H9 (cell line): ENCODE data around the gene GNAS-AS1. TPM values are rescaled to one million over a fixed set of nuclear protein-coding genes. Genes with fewer than 3 reads are reported as not detected.

ENCODE experiments used
- DNase-seq: peaks from one replicate; pipeline ENCODE4 v3.0.0-alpha.2; 2017
- H2AFZ ChIP-seq: one replicate; pipeline ENCODE4 v1.6.1; 2013; ENCODE audit warnings: mild to moderate bottlenecking, low read length, control low read depth, moderate library complexity
- H2AK5ac ChIP-seq: 2 replicates; pipeline ENCODE4 v1.6.1; 2013; ENCODE audit warnings: low read length, control low read depth, mixed read lengths; ENCODE audit not compliant: insufficient read length
- H2BK120ac ChIP-seq: one replicate; pipeline ENCODE4 v1.6.1; 2013; ENCODE audit warnings: low read depth, mild to moderate bottlenecking, low read length, control low read depth, inconsistent platforms; ENCODE audit not compliant: poor library complexity, severe bottlenecking
- H2BK12ac ChIP-seq: 2 replicates; pipeline ENCODE4 v1.6.1; 2013; ENCODE audit warnings: low read length, control low read depth, mixed read lengths, low read depth; ENCODE audit not compliant: insufficient read length
- H2BK15ac ChIP-seq: 2 replicates; pipeline ENCODE4 v1.6.1; 2013; ENCODE audit warnings: low read depth, low read length, control low read depth
- H2BK20ac ChIP-seq: one replicate; pipeline ENCODE4 v1.6.1; 2013; ENCODE audit warnings: low read depth, mild to moderate bottlenecking, low read length, control low read depth, inconsistent platforms; ENCODE audit not compliant: poor library complexity, severe bottlenecking
- H2BK5ac ChIP-seq: 2 replicates; pipeline ENCODE4 v1.6.1; 2013; ENCODE audit warnings: low read length, control low read depth, mixed read lengths; ENCODE audit not compliant: insufficient read length
- H3K14ac ChIP-seq: 2 replicates; pipeline ENCODE4 v1.6.1; 2013; ENCODE audit warnings: low read length, control low read depth; ENCODE audit not compliant: insufficient read depth
- H3K18ac ChIP-seq: 2 replicates; pipeline ENCODE4 v1.6.1; 2013; ENCODE audit warnings: low read depth, mild to moderate bottlenecking, mixed read lengths, low read length, control low read depth; ENCODE audit not compliant: insufficient read length
- H3K23ac ChIP-seq: 2 replicates; pipeline ENCODE4 v1.6.1; 2013; ENCODE audit warnings: low read length, control low read depth, mixed read lengths, low read depth; ENCODE audit not compliant: insufficient read length
- H3K23me2 ChIP-seq: 2 replicates; pipeline ENCODE4 v1.6.1; 2013; ENCODE audit warnings: low read depth, mild to moderate bottlenecking, mixed read lengths, low read length, control low read depth; ENCODE audit not compliant: insufficient read length, poor library complexity, severe bottlenecking
- H3K27ac ChIP-seq: 2 replicates; pipeline ENCODE4 v1.5.1; 2013; ENCODE audit warnings: low read length, control low read depth, mixed read lengths, low read depth; ENCODE audit not compliant: insufficient read length
- H3K27me3 ChIP-seq: 2 replicates; pipeline ENCODE4 v1.6.1; 2013; ENCODE audit warnings: low read length, control low read depth, inconsistent platforms; ENCODE audit not compliant: insufficient read depth
- H3K4ac ChIP-seq: 2 replicates; pipeline ENCODE4 v1.6.1; 2013; ENCODE audit warnings: low read depth, mild to moderate bottlenecking, control low read depth, inconsistent platforms, low read length, moderate library complexity
- H3K4me1 ChIP-seq: 2 replicates; pipeline ENCODE4 v1.6.1; 2013; ENCODE audit warnings: low read length, control low read depth, inconsistent platforms; ENCODE audit not compliant: insufficient read depth
- H3K4me2 ChIP-seq: 2 replicates; pipeline ENCODE4 v1.6.1; 2013; ENCODE audit warnings: low read length, control low read depth, mixed read lengths; ENCODE audit not compliant: insufficient read length, insufficient read depth
- H3K56ac ChIP-seq: 2 replicates; pipeline ENCODE4 v1.6.1; 2013; ENCODE audit warnings: low read depth, mild to moderate bottlenecking, mixed read lengths, low read length, control low read depth; ENCODE audit not compliant: insufficient read length
- H3K79me1 ChIP-seq: 2 replicates; pipeline ENCODE4 v1.6.1; 2013; ENCODE audit warnings: low read depth, mild to moderate bottlenecking, moderate library complexity, low read length, control low read depth, inconsistent platforms; ENCODE audit not compliant: insufficient read depth, poor library complexity, severe bottlenecking
- H3K79me2 ChIP-seq: 2 replicates; pipeline ENCODE4 v1.6.1; 2013; ENCODE audit warnings: low read length, control low read depth, inconsistent platforms; ENCODE audit not compliant: insufficient read depth
- H3K9ac ChIP-seq: 2 replicates; pipeline ENCODE4 v1.6.1; 2013; ENCODE audit warnings: low read length, control low read depth, mixed read lengths; ENCODE audit not compliant: insufficient read length; ENCODE audit errors: extremely low read depth
- H3K9me3 ChIP-seq: one replicate; pipeline ENCODE4 v1.6.1; 2013; ENCODE audit warnings: low read depth, low read length, inconsistent platforms; ENCODE audit not compliant: control insufficient read depth
- H3T11ph ChIP-seq: one replicate; pipeline ENCODE4 v1.6.1; 2013; ENCODE audit warnings: mild to moderate bottlenecking, low read length, control low read depth, inconsistent platforms
- H4K20me1 ChIP-seq: one replicate; pipeline ENCODE4 v1.6.1; 2013; ENCODE audit not compliant: control insufficient read depth, insufficient read length, insufficient read depth
- H4K5ac ChIP-seq: 2 replicates; pipeline ENCODE4 v1.6.1; 2013; ENCODE audit warnings: low read depth, mild to moderate bottlenecking, mixed read lengths, low read length, control low read depth; ENCODE audit not compliant: insufficient read length
- H4K8ac ChIP-seq: replicated peaks from 2 replicates; pipeline ENCODE4 v1.6.1; 2013; ENCODE audit warnings: low read length, control low read depth, mixed read lengths, low read depth; ENCODE audit not compliant: insufficient read length
- H4K91ac ChIP-seq: 2 replicates; pipeline ENCODE4 v1.6.1; 2013; ENCODE audit warnings: low read depth, mild to moderate bottlenecking, moderate library complexity, mixed read lengths, low read length, control low read depth; ENCODE audit not compliant: insufficient read length
- H3K27ac Mint-ChIP-seq, 3 experiments: 2 replicates in 2 of 3; 3 replicates in 1 of 3; pipeline ENCODE4 v1.8.0; 2020 to 2021; ENCODE audit warnings: mixed read lengths in 3 of 3, mild to moderate bottlenecking in 1 of 3, moderate library complexity in 1 of 3
- H3K27me3 Mint-ChIP-seq: 2 replicates; pipeline ENCODE4 v1.8.0; 2021; ENCODE audit warnings: low read depth, mild to moderate bottlenecking, moderate library complexity, mixed read lengths
- H3K36me3 Mint-ChIP-seq, 3 experiments: 2 replicates in 2 of 3; 3 replicates in 1 of 3; pipeline ENCODE4 v1.8.0; 2020 to 2021; ENCODE audit warnings: low read depth in 3 of 3, mixed read lengths in 3 of 3; ENCODE audit not compliant: insufficient read depth in 1 of 3
- H3K4me1 Mint-ChIP-seq, 2 experiments: 2 replicates each; pipeline ENCODE4 v1.8.0; 2020; ENCODE audit warnings: mixed read lengths in 2 of 2
- H3K4me3 Mint-ChIP-seq, 2 experiments: 2 replicates in 1 of 2; 3 replicates in 1 of 2; pipeline ENCODE4 v1.8.0; 2020 to 2021; ENCODE audit warnings: mild to moderate bottlenecking in 2 of 2, mixed read lengths in 2 of 2, moderate library complexity in 1 of 2
- H3K9me3 Mint-ChIP-seq, 2 experiments: 2 replicates in 1 of 2; 3 replicates in 1 of 2; pipeline ENCODE4 v1.8.0; 2020; ENCODE audit warnings: mild to moderate bottlenecking in 2 of 2, mixed read lengths in 2 of 2, moderate library complexity in 1 of 2
- WGBS: extraction: QIAGEN DNeasy Blood & Tissue Kit; methylation state at CpG from one replicate; pipeline ENCODE4 v1.1.7; 2013; ENCODE audit warnings: missing lambda C conversion rate, low lambda C conversion rate, mixed read lengths; ENCODE audit not compliant: insufficient read length; ENCODE audit errors: extremely low coverage; 5-methylcytosine and 5-hydroxymethylcytosine counted together
- total RNA-seq: library from RNA; stranded (reverse); gene quantifications from 2 replicates; pipeline ENCODE4 v1.2.1, GENCODE V29; 2021
- TF ChIP-seq, protein P1 (sequence below): fragments of 200-600 bp; sonication (generic); conservative IDR thresholded peaks from 3 replicates; pipeline ENCODE4 v1.8.0; 2021; ENCODE audit warnings: antibody characterized with exemption, mild to moderate bottlenecking

Gene GNAS-AS1
- total RNA-seq, 1 experiment from 2014 or later, result 11.3 TPM

DNA sequence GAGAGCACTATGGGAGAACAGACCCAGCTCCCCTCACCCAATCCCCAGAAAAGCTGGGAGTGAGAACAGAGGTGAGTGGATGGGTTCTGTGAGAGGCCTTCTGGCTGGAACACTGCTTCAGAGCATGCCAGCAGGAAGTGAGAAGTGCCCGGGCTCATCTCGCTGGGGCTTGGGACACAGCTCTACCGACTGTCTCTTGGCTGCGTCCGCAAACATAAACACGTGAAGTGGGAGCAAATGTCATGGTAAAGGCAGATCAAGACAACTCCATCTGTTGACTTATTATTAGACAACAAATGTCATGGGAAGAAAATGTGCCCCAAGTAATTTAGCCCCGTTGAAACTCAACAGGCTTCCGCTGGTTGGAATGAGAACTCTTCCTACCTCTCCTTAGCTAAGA is 25.9 kb downstream of the GNAS-AS1 start:
- Histone ChIP-seq H2BK12ac (no peak overlapping the region), H2BK20ac (no peak overlapping the region), H4K20me1 (no peaks in the 10 kb centered on the region), H2BK15ac (no peak overlapping the region), H2BK5ac (no peak overlapping the region), H3K27me3 (no peaks in the 10 kb centered on the region), H3K79me2 (peaks cover 9% of the 10 kb centered on the region; the same call in 1 of the 2 replicates), H3K4me1 (no peaks in the 10 kb centered on the region), H3K79me1 (peaks cover 6% of the 10 kb centered on the region), H4K5ac (no peak overlapping the region), H3K27ac (no peak overlapping the region), H4K8ac (no peak overlapping the region), H3K18ac (no peak overlapping the region), H2BK120ac (no peak overlapping the region), H3K14ac (no peak overlapping the region), H3K4ac (no peak overlapping the region), H3T11ph (no peak overlapping the region), H4K91ac (no peak overlapping the region), H3K9ac (no peak overlapping the region), H3K23ac (no peak overlapping the region), H2AK5ac (no peak overlapping the region), H3K56ac (no peak overlapping the region), H3K9me3 (no peaks in the 10 kb centered on the region), H2AFZ (no peak overlapping the region), H3K4me2 (no peak overlapping the region), H3K23me2 (no peaks in the 10 kb centered on the region)
- TF ChIP-seq, protein P1, sequence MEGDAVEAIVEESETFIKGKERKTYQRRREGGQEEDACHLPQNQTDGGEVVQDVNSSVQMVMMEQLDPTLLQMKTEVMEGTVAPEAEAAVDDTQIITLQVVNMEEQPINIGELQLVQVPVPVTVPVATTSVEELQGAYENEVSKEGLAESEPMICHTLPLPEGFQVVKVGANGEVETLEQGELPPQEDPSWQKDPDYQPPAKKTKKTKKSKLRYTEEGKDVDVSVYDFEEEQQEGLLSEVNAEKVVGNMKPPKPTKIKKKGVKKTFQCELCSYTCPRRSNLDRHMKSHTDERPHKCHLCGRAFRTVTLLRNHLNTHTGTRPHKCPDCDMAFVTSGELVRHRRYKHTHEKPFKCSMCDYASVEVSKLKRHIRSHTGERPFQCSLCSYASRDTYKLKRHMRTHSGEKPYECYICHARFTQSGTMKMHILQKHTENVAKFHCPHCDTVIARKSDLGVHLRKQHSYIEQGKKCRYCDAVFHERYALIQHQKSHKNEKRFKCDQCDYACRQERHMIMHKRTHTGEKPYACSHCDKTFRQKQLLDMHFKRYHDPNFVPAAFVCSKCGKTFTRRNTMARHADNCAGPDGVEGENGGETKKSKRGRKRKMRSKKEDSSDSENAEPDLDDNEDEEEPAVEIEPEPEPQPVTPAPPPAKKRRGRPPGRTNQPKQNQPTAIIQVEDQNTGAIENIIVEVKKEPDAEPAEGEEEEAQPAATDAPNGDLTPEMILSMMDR, result no peak
- Mint-ChIP-seq H3K36me3 (peaks cover 39 to 61% (median 49%) of the 10 kb centered on the region in 3 experiments), H3K4me3 (no peak overlapping the region; a peak in 1 of 5 replicates), H3K9me3 (peaks cover 0 to 10% of the 10 kb centered on the region in 2 experiments; a peak in 3 of 5 replicates), H3K27me3 (peaks cover 6% of the 10 kb centered on the region; the same call in 1 of the 2 replicates), H3K27ac (no peak overlapping the region; a peak in 1 of 7 replicates), H3K4me1 (peaks cover 3 to 4% of the 10 kb centered on the region in 2 experiments; a peak in 2 of 4 replicates)
- no CpG with 5 or more reads among the region's 8 CpGs for WGBS
- no peak for DNase-seq
